ENCODE results near the gene RPL37. TPM values are rescaled to one million over a fixed set of nuclear protein-coding genes. Genes with fewer than 3 reads are reported as not detected.

RPL37 gene
- total RNA-seq = 3,165 and 3,243 TPM in 2 replicates

GRCh38 chr5:40834849-40835787 lies at the start of gene RPL37:
Gene RPL37 (minus strand): TSS chr5:40835222. CDS start chr5:40835185, 37 bp downstream.

DNA sequence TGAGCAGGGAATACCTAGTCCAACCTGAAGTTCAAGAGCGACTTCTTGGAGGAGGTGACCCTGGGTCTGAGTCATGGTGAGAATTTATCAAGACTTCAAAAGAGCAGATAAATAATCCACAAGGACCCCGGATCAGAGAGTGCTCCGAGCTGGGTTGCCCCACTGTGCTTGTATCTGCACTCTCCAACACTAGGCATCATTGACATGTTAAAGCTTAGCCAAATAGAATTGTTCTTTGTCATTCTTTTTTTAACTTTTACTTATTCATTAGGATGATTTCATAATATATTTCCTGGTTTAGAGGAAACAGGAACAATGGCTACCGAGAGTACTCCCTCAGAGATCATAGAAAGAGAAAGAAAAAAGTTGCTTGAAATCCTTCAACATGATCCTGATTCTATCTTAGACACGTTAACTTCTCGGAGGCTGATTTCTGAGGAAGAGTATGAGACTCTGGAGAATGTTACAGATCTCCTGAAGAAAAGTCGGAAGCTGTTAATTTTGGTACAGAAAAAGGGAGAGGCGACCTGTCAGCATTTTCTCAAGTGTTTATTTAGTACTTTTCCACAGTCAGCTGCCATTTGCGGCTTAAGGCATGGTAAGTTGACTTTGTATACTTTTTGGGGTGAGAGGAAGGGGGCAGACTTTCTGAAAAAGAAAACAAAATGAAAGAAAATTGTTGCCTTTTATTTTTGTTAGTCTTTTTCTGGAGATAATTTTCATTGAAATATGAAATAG lies 6.2 kb upstream of the RPL37 start, which contains the start of gene CARD6:
CARD6 (plus strand) TSS at position 300 of the 738 bp plus-strand sequence; CDS start at position 316, 16 bp downstream.

DNA sequence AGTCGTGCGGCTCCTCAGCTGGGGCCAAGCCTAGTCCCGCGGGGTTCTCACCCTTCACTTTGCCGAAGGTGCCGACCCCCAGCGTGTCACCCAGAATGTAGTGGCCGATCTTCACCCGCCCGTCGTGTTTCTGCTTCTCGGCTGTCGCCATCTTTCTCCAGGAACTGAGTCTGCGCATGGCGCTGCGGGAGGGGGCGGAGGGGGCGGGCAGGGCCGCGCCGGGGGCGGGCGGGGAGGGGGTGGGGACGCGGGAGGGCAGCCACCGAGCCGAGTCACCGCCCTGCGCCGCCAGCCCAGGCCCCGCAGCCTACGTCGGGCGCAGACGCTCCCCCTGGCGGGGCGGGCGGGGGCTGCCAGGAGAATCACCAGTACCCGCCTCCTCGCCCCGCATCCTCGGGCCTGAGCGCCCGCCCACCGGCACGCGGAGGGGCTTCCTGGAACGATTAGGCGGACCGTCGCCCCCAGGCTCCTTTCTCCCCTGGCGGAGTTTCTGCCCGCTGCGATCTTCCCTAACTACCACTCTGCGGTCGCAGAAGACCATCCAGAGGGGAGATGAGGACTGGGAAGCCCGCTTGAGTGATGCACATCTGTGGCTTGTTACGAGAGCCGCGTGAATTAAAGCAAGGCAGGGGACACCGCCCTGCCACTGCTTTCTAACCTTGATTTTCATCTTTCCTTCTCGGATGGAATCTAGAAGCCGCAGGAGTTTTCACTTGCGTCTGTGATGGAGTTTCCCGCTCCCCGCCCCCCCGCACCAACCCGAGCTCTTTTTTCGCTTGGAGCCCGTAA lies 36.8 kb downstream of the RPL37 start, which contains the start of gene PRKAA1:
PRKAA1 (minus strand) TSS at position 363 of the 789 bp plus-strand sequence; CDS start at position 178, 185 bp downstream.

Other genes starting within 250 kb of the RPL37 start
- 3.7 and 4.9 TPM in 2 replicates for gene PTGER4, start 155.3 kb downstream of the RPL37 start, total RNA-seq
- 18.5 and 22.8 TPM in 2 replicates for gene TTC33, start 79.3 kb downstream of the RPL37 start, total RNA-seq
- 118 and 144 TPM in 2 replicates for gene PRKAA1, start 36.8 kb downstream of the RPL37 start, total RNA-seq
- 44.2 and 50.4 TPM in 2 replicates for gene CARD6, start 6.1 kb upstream of the RPL37 start, total RNA-seq
- 0.09 and 0.33 TPM in 2 replicates for gene C7, start 74.3 kb upstream of the RPL37 start, total RNA-seq
- gene MROH2B, start 236.1 kb upstream of the RPL37 start, total RNA-seq = not detected in 2 replicates